GM23338 (cell line): ENCODE measurements around the gene PPIP5K2. TPM values are rescaled to one million over a fixed set of nuclear protein-coding genes. Genes with fewer than 3 reads are reported as not detected.

ENCODE experiments used
- ATAC-seq: fragments of 200-7000 bp; cut with Tn5 transposase; 3 replicates; pipeline ENCODE4 v1.9.1; 2020
- DNase-seq: peaks from one replicate; pipeline ENCODE4 v3.0.0-alpha.2; 2015; ENCODE audit warnings: low spot score
- H2AFZ ChIP-seq: fragments of 200-600 bp; sonication (generic); 2 replicates; pipeline ENCODE4 v1.8.0; 2016; ENCODE audit warnings: antibody characterized with exemption, mild to moderate bottlenecking, moderate library complexity
- H3F3A ChIP-seq: fragments of 200-600 bp; sonication (generic); replicated peaks from 2 replicates; pipeline ENCODE4 v1.8.0; 2017; ENCODE audit warnings: antibody characterized with exemption, mixed run types, low read depth
- H3K27ac ChIP-seq: fragments of 200-600 bp; sonication (generic); 2 replicates; pipeline ENCODE4 v1.6.1; 2016; ENCODE audit warnings: low read depth
- H3K27me3 ChIP-seq: fragments of 200-600 bp; sonication (generic); 2 replicates; pipeline ENCODE4 v1.8.0; 2016; ENCODE audit warnings: mild to moderate bottlenecking, mixed run types, moderate library complexity; ENCODE audit not compliant: insufficient read depth
- H3K36me3 ChIP-seq: fragments of 200-600 bp; sonication (generic); 2 replicates; pipeline ENCODE4 v1.8.0; 2016; ENCODE audit warnings: mild to moderate bottlenecking; ENCODE audit not compliant: insufficient read depth
- H3K4me1 ChIP-seq: fragments of 200-600 bp; sonication (generic); 2 replicates; pipeline ENCODE4 v1.8.0; 2016; ENCODE audit warnings: mild to moderate bottlenecking, moderate library complexity; ENCODE audit not compliant: insufficient read depth
- H3K4me2 ChIP-seq: fragments of 200-600 bp; sonication (generic); 2 replicates; pipeline ENCODE4 v1.7.1; 2017; ENCODE audit warnings: mixed run types
- H3K4me3 ChIP-seq: fragments of 200-600 bp; sonication (generic); 2 replicates; pipeline ENCODE4 v1.6.1; 2016; ENCODE audit warnings: mixed run types
- H3K79me2 ChIP-seq: fragments of 200-600 bp; sonication (generic); replicated peaks from 2 replicates; pipeline ENCODE4 v1.8.0; 2017; ENCODE audit warnings: mild to moderate bottlenecking; ENCODE audit not compliant: insufficient read depth
- H3K9me2 ChIP-seq: fragments of 200-600 bp; sonication (generic); 2 replicates; pipeline ENCODE4 v1.8.0; 2017; ENCODE audit not compliant: insufficient read depth
- H4K20me1 ChIP-seq: fragments of 200-600 bp; sonication (generic); replicated peaks from 2 replicates; pipeline ENCODE4 v1.8.0; 2017; ENCODE audit warnings: mild to moderate bottlenecking; ENCODE audit not compliant: insufficient read depth
- H3K27ac Mint-ChIP-seq: 2 replicates; pipeline ENCODE4 v1.8.0; 2020; ENCODE audit warnings: inconsistent platforms, mild to moderate bottlenecking, moderate library complexity, mixed read lengths
- H3K27me3 Mint-ChIP-seq: 3 replicates; pipeline ENCODE4 v1.8.0; 2022; ENCODE audit warnings: low read depth, mild to moderate bottlenecking, moderate library complexity, mixed read lengths, inconsistent platforms; ENCODE audit not compliant: insufficient read depth, poor library complexity
- H3K36me3 Mint-ChIP-seq: 3 replicates; pipeline ENCODE4 v1.8.0; 2021; ENCODE audit warnings: low read depth, mild to moderate bottlenecking, inconsistent platforms, moderate library complexity, mixed read lengths
- H3K4me1 Mint-ChIP-seq: 3 replicates; pipeline ENCODE4 v1.8.0; 2020; ENCODE audit warnings: mild to moderate bottlenecking, inconsistent platforms, mixed read lengths
- H3K4me3 Mint-ChIP-seq: 3 replicates; pipeline ENCODE4 v1.8.0; 2021; ENCODE audit warnings: moderate library complexity, mild to moderate bottlenecking, inconsistent platforms, mixed read lengths
- H3K9me3 Mint-ChIP-seq: 3 replicates; pipeline ENCODE4 v1.8.0; 2020; ENCODE audit warnings: moderate library complexity, mild to moderate bottlenecking, inconsistent platforms, mixed read lengths
- CREB1 ChIP-seq: fragments of 250-450 bp; sonication (Bioruptor Pico); IDR thresholded peaks from 2 replicates; pipeline ENCODE4 v1.5.0; 2020; ENCODE audit warnings: low read depth, mild to moderate bottlenecking, moderate library complexity
- EZH2 ChIP-seq: fragments of 200-600 bp; sonication (generic); IDR thresholded peaks from one replicate; pipeline ENCODE4 v1.8.0; 2017; ENCODE audit warnings: antibody characterized with exemption, mild to moderate bottlenecking, low read depth; ENCODE audit not compliant: unreplicated experiment
- EZH2phosphoT487 ChIP-seq: fragments of 200-600 bp; sonication (generic); IDR thresholded peaks from one replicate; pipeline ENCODE4 v1.8.1; 2018; ENCODE audit warnings: antibody characterized with exemption; ENCODE audit not compliant: unreplicated experiment
- JUNB ChIP-seq: IDR thresholded peaks from one replicate; pipeline ENCODE4 v1.6.1; 2016; ENCODE audit warnings: antibody characterized with exemption; ENCODE audit not compliant: unreplicated experiment
- NANOG ChIP-seq: IDR thresholded peaks from 2 replicates; pipeline ENCODE4 v1.6.1; 2016; ENCODE audit warnings: antibody characterized with exemption, borderline replicate concordance
- POLR2AphosphoS5 ChIP-seq: IDR thresholded peaks from 2 replicates; pipeline ENCODE4 v1.6.1; 2016; ENCODE audit warnings: antibody characterized with exemption, low read depth
- STAT1 ChIP-seq: IDR thresholded peaks from one replicate; pipeline ENCODE4 v1.6.1; 2016; ENCODE audit warnings: antibody characterized with exemption; ENCODE audit not compliant: unreplicated experiment
- ZNF114 ChIP-seq: fragments of 250-450 bp; sonication (Bioruptor Pico); IDR thresholded peaks from 2 replicates; pipeline ENCODE4 v1.5.0; 2020; ENCODE audit warnings: mild to moderate bottlenecking, moderate library complexity
- polyA plus RNA-seq: library from polyadenylated mRNA; unstranded; fragments of >200 nt; fragmentation: Nextera tagmentation; extraction: Ambion mirVana; gene quantifications from 2 replicates; pipeline ENCODE4 v1.2.1, GENCODE V29; 2016
- total RNA-seq: library from RNA; depleted of rRNA; stranded (reverse); fragments of >200 nt; shearing (Covaris generic); gene quantifications from 2 replicates; pipeline ENCODE4 v1.2.3, GENCODE V29; 2014
- TF ChIP-seq, protein P1 (sequence below): IDR thresholded peaks from one replicate; pipeline ENCODE4 v1.6.1; 2018; ENCODE audit warnings: antibody characterized with exemption; ENCODE audit not compliant: unreplicated experiment
- TF ChIP-seq, protein P2 (sequence below), 2 experiments: fragments of 200-600 bp in 1 of 2; sonication (generic) in 1 of 2; conservative IDR thresholded peaks; 2 replicates each; pipeline versions ENCODE4 v1.5.1 to v1.6.1; 2016 to 2017; ENCODE audit warnings: antibody characterized with exemption in 2 of 2, low read depth in 2 of 2, mild to moderate bottlenecking in 2 of 2, moderate library complexity in 1 of 2
- TF ChIP-seq, protein P3 (sequence below): fragments of 250-450 bp; sonication (Bioruptor Pico); IDR thresholded peaks from 2 replicates; pipeline ENCODE4 v1.5.0; 2020; ENCODE audit warnings: mild to moderate bottlenecking, moderate library complexity

Gene PPIP5K2
- total and polyA plus RNA-seq, 2 experiments from 2014 or later, result 41.7 to 45.4 TPM

GRCh38 chr5:103207011-103207410, 86.9 kb downstream of the PPIP5K2 start (continued):
- TF ChIP-seq, protein P1, sequence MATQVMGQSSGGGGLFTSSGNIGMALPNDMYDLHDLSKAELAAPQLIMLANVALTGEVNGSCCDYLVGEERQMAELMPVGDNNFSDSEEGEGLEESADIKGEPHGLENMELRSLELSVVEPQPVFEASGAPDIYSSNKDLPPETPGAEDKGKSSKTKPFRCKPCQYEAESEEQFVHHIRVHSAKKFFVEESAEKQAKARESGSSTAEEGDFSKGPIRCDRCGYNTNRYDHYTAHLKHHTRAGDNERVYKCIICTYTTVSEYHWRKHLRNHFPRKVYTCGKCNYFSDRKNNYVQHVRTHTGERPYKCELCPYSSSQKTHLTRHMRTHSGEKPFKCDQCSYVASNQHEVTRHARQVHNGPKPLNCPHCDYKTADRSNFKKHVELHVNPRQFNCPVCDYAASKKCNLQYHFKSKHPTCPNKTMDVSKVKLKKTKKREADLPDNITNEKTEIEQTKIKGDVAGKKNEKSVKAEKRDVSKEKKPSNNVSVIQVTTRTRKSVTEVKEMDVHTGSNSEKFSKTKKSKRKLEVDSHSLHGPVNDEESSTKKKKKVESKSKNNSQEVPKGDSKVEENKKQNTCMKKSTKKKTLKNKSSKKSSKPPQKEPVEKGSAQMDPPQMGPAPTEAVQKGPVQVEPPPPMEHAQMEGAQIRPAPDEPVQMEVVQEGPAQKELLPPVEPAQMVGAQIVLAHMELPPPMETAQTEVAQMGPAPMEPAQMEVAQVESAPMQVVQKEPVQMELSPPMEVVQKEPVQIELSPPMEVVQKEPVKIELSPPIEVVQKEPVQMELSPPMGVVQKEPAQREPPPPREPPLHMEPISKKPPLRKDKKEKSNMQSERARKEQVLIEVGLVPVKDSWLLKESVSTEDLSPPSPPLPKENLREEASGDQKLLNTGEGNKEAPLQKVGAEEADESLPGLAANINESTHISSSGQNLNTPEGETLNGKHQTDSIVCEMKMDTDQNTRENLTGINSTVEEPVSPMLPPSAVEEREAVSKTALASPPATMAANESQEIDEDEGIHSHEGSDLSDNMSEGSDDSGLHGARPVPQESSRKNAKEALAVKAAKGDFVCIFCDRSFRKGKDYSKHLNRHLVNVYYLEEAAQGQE, result no peak
- TF ChIP-seq CREB1 (CRISPR knock-in tag) (no peak), NANOG (no peak), JUNB (no peak), EZH2 (no peak), POLR2AphosphoS5 (no peak), ZNF114 (CRISPR knock-in tag) (no peak), EZH2phosphoT487 (no peak)

DNA sequence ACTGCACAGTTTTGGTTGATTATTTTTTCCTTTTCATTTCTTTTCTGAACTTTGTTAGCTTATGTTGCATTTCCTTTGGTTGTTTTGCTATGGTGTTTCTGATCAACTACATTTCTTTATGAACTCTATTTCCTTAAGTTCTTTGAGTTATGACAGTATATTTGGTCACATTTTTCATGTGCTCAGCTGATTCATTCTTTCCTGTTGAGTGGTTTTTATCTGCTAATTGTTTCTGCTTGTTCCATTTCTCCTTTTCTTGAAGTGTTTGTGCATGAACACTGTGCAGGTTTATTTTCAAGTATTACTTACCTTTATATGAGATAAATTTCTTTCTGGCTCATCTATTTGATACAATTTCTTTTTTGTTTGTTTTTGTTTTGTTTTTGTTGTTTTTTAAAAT, 87.6 kb downstream of the PPIP5K2 start:
- Histone ChIP-seq H2AFZ (no peak overlapping the region), H3K4me2 (no peak overlapping the region), H3K4me1 (peaks cover 6% of the 10 kb centered on the region; the same call in 1 of the 2 replicates), H3K36me3 (no peaks in the 10 kb centered on the region), H3K79me2 (no peaks in the 10 kb centered on the region), H3K4me3 (no peak overlapping the region), H3K27ac (no peak overlapping the region), H3F3A (no peaks in the 10 kb centered on the region), H3K9me2 (no peaks in the 10 kb centered on the region), H4K20me1 (no peaks in the 10 kb centered on the region), H3K27me3 (no peaks in the 10 kb centered on the region)
- peaks cover 12% of the 10 kb centered on the region; the same call in 2 of the 3 replicates for H3K4me1 Mint-ChIP-seq
- DNase-seq (no peak), ATAC-seq (no peak)
- no peaks in the 10 kb centered on the region for H3K36me3 Mint-ChIP-seq
- no peak overlapping the region for H3K4me3 Mint-ChIP-seq
- H3K27me3 Mint-ChIP-seq, result no peaks in the 10 kb centered on the region
- TF ChIP-seq POLR2AphosphoS5 (no peak), EZH2 (no peak), ZNF114 (CRISPR knock-in tag) (no peak), STAT1 (no peak)
- TF ChIP-seq, protein P2, sequence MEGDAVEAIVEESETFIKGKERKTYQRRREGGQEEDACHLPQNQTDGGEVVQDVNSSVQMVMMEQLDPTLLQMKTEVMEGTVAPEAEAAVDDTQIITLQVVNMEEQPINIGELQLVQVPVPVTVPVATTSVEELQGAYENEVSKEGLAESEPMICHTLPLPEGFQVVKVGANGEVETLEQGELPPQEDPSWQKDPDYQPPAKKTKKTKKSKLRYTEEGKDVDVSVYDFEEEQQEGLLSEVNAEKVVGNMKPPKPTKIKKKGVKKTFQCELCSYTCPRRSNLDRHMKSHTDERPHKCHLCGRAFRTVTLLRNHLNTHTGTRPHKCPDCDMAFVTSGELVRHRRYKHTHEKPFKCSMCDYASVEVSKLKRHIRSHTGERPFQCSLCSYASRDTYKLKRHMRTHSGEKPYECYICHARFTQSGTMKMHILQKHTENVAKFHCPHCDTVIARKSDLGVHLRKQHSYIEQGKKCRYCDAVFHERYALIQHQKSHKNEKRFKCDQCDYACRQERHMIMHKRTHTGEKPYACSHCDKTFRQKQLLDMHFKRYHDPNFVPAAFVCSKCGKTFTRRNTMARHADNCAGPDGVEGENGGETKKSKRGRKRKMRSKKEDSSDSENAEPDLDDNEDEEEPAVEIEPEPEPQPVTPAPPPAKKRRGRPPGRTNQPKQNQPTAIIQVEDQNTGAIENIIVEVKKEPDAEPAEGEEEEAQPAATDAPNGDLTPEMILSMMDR (conservative IDR thresholded peaks at IDR 0.05; ENCODE audit: low read depth in 2 of 2), result no peak
- TF ChIP-seq, protein P3, sequence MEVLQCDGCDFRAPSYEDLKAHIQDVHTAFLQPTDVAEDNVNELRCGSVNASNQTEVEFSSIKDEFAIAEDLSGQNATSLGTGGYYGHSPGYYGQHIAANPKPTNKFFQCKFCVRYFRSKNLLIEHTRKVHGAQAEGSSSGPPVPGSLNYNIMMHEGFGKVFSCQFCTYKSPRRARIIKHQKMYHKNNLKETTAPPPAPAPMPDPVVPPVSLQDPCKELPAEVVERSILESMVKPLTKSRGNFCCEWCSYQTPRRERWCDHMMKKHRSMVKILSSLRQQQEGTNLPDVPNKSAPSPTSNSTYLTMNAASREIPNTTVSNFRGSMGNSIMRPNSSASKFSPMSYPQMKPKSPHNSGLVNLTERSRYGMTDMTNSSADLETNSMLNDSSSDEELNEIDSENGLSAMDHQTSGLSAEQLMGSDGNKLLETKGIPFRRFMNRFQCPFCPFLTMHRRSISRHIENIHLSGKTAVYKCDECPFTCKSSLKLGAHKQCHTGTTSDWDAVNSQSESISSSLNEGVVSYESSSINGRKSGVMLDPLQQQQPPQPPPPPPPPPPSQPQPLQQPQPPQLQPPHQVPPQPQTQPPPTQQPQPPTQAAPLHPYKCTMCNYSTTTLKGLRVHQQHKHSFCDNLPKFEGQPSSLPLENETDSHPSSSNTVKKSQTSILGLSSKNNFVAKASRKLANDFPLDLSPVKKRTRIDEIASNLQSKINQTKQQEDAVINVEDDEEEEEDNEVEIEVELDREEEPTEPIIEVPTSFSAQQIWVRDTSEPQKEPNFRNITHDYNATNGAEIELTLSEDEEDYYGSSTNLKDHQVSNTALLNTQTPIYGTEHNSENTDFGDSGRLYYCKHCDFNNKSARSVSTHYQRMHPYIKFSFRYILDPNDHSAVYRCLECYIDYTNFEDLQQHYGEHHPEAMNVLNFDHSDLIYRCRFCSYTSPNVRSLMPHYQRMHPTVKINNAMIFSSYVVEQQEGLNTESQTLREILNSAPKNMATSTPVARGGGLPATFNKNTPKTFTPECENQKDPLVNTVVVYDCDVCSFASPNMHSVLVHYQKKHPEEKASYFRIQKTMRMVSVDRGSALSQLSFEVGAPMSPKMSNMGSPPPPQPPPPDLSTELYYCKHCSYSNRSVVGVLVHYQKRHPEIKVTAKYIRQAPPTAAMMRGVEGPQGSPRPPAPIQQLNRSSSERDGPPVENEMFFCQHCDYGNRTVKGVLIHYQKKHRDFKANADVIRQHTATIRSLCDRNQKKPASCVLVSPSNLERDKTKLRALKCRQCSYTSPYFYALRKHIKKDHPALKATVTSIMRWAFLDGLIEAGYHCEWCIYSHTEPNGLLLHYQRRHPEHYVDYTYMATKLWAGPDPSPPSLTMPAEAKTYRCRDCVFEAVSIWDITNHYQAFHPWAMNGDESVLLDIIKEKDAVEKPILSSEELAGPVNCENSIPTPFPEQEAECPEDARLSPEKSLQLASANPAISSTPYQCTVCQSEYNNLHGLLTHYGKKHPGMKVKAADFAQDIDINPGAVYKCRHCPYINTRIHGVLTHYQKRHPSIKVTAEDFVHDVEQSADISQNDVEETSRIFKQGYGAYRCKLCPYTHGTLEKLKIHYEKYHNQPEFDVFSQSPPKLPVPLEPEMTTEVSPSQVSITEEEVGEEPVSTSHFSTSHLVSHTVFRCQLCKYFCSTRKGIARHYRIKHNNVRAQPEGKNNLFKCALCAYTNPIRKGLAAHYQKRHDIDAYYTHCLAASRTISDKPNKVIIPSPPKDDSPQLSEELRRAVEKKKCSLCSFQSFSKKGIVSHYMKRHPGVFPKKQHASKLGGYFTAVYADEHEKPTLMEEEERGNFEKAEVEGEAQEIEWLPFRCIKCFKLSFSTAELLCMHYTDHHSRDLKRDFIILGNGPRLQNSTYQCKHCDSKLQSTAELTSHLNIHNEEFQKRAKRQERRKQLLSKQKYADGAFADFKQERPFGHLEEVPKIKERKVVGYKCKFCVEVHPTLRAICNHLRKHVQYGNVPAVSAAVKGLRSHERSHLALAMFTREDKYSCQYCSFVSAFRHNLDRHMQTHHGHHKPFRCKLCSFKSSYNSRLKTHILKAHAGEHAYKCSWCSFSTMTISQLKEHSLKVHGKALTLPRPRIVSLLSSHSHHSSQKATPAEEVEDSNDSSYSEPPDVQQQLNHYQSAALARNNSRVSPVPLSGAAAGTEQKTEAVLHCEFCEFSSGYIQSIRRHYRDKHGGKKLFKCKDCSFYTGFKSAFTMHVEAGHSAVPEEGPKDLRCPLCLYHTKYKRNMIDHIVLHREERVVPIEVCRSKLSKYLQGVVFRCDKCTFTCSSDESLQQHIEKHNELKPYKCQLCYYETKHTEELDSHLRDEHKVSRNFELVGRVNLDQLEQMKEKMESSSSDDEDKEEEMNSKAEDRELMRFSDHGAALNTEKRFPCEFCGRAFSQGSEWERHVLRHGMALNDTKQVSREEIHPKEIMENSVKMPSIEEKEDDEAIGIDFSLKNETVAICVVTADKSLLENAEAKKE (CRISPR knock-in tag), result no peak
- H3K27ac Mint-ChIP-seq, result no peak overlapping the region
- no peaks in the 10 kb centered on the region for H3K9me3 Mint-ChIP-seq
